K562 (cell line): ENCODE results near the gene IMPA2. TPM values are rescaled to one million over a fixed set of nuclear protein-coding genes. Genes with fewer than 3 reads are reported as not detected.
A peak's percentile ranks its signal among the peaks of the same experiment; 100 is the strongest.

Experiments
- CBX3 ChIP-seq, 2 experiments: IDR thresholded peaks; 1 replicate in 1 of 2; 2 replicates in 1 of 2; pipeline ENCODE4 v1.6.1; 2012; ENCODE audit warnings: inconsistent platforms in 2 of 2, low read length in 2 of 2, borderline replicate concordance in 1 of 2, control low read depth in 1 of 2
- CBX5 ChIP-seq: IDR thresholded peaks from 2 replicates; pipeline ENCODE4 v1.6.1; 2014; ENCODE audit warnings: low read depth, borderline replicate concordance
- CCNT2 ChIP-seq: IDR thresholded peaks from 2 replicates; pipeline ENCODE4 v1.6.1; 2011; ENCODE audit warnings: borderline replicate concordance, low read depth, mild to moderate bottlenecking, moderate library complexity, mixed read lengths, low read length; ENCODE audit not compliant: insufficient read length; ENCODE audit errors: extremely low read depth
- HNRNPLL ChIP-seq: fragments of 200-400 bp; formaldehyde crosslinking; IDR thresholded peaks from 2 replicates; pipeline ENCODE4 v1.6.1; 2017; ENCODE audit warnings: low read length, low read depth, mild to moderate bottlenecking; ENCODE audit not compliant: poor library complexity, severe bottlenecking
- JUN ChIP-seq, 2 experiments: sonication (generic) in 1 of 2; formaldehyde crosslinking in 1 of 2; IDR thresholded peaks; 2 replicates each; pipeline versions ENCODE4 v1.6.1 to v1.8.0; 2012 to 2022; ENCODE audit warnings: borderline replicate concordance in 2 of 2, mild to moderate bottlenecking in 2 of 2, improper control_type of control experiment in 1 of 2, low read depth in 1 of 2, low read length in 1 of 2, missing genetic modification reagents in 1 of 2
- JUND ChIP-seq, 2 experiments: IDR thresholded peaks; 2 replicates in 1 of 2; 3 replicates in 1 of 2; pipeline ENCODE4 v1.6.1; 2011; ENCODE audit warnings: borderline replicate concordance in 2 of 2, low read depth in 2 of 2, low read length in 2 of 2, improper control_type of control experiment in 1 of 2, missing biosample characterization in 1 of 2, missing genetic modification characterization in 1 of 2, missing genetic modification reagents in 1 of 2
- LARP7 ChIP-seq: fragments of 450-650 bp; IDR thresholded peaks from 2 replicates; pipeline ENCODE4 v1.6.1; 2016
- MCM2 ChIP-seq: fragments of 450-650 bp; IDR thresholded peaks from 2 replicates; pipeline ENCODE4 v1.6.1; 2017; ENCODE audit warnings: low read depth, mild to moderate bottlenecking
- NCOA1 ChIP-seq: fragments of 450-650 bp; IDR thresholded peaks from 2 replicates; pipeline ENCODE4 v1.6.1; 2016; ENCODE audit warnings: low read depth
- NR2F6 ChIP-seq: fragments of 450-650 bp; formaldehyde crosslinking; IDR thresholded peaks from 2 replicates; pipeline ENCODE4 v1.4.0; 2020; ENCODE audit warnings: mild to moderate bottlenecking
- PPARD ChIP-seq: fragments of 250-450 bp; sonication (Bioruptor Pico); IDR thresholded peaks from 2 replicates; pipeline ENCODE4 v1.8.0; 2022; ENCODE audit warnings: inconsistent platforms, mild to moderate bottlenecking, moderate library complexity
- SIX5 ChIP-seq, 2 experiments: IDR thresholded peaks; 2 replicates each; pipeline ENCODE4 v1.6.1; 2011; ENCODE audit warnings: low read length in 2 of 2, borderline replicate concordance in 1 of 2, low read depth in 1 of 2, mild to moderate bottlenecking in 1 of 2, moderate library complexity in 1 of 2; ENCODE audit not compliant: insufficient read depth in 1 of 2
- STAT5A ChIP-seq: IDR thresholded peaks from 2 replicates; pipeline ENCODE4 v1.6.1; 2012; ENCODE audit warnings: low read length, inconsistent platforms, borderline replicate concordance
- TAF9B ChIP-seq: fragments of 450-650 bp; IDR thresholded peaks from 2 replicates; pipeline ENCODE4 v1.6.1; 2018; ENCODE audit warnings: mild to moderate bottlenecking; ENCODE audit not compliant: partially characterized antibody
- TRIM24 ChIP-seq, 2 experiments: fragments of 450-650 bp; IDR thresholded peaks; 2 replicates each; pipeline ENCODE4 v1.6.1; 2016
- ZBTB17 ChIP-seq: fragments of 450-650 bp; formaldehyde crosslinking; IDR thresholded peaks from 2 replicates; pipeline ENCODE4 v1.4.0; 2020; ENCODE audit warnings: mild to moderate bottlenecking
- ZNF212 ChIP-seq: fragments of 450-650 bp; formaldehyde crosslinking; IDR thresholded peaks from 2 replicates; pipeline ENCODE4 v1.4.0; 2020; ENCODE audit warnings: mild to moderate bottlenecking
- ZNF232 ChIP-seq: sonication (generic); formaldehyde crosslinking; IDR thresholded peaks from 2 replicates; pipeline ENCODE4 v1.8.0; 2022; ENCODE audit warnings: mild to moderate bottlenecking, missing genetic modification reagents
- polyA plus RNA-seq, 8 experiments: library from polyadenylated mRNA; depleted of rRNA in 4 of 8; stranded (reverse) in 5 of 8; unstranded in 3 of 8; fragments of >200 nt; fragmentation: Nextera tagmentation in 2 of 8; fragmentation: Illumina TruSeq in 1 of 8; extraction: Ambion mirVana in 2 of 8; extraction: Trizol in 1 of 8; gene quantifications; 2 replicates each; pipeline versions ENCODE4 v1.2.1 to v1.2.3, GENCODE V29; 2011 to 2014; ENCODE audit warnings: inconsistent platforms in 1 of 8, missing spikeins in 1 of 8
- total RNA-seq, 7 experiments: library from RNA; depleted of rRNA in 6 of 7; stranded (reverse); fragments of >200 nt in 6 of 7; fragmentation: Illumina TruSeq in 2 of 7; extraction: Trizol in 2 of 7; gene quantifications; 2 replicates each; pipeline versions ENCODE4 v1.2.1 to v1.2.3, GENCODE V29; 2011 to 2021; ENCODE audit warnings: low replicate concordance in 1 of 7
- TF ChIP-seq, protein P1 (sequence below), 2 experiments: fragments of 450-650 bp in 1 of 2; sonication (generic) in 1 of 2; formaldehyde crosslinking in 1 of 2; IDR thresholded peaks in 1 of 2; conservative IDR thresholded peaks in 1 of 2; 2 replicates each; pipeline versions ENCODE4 v1.6.1 to v1.8.1; 2016 to 2023; ENCODE audit warnings: mild to moderate bottlenecking in 2 of 2, moderate library complexity in 2 of 2, inconsistent platforms in 1 of 2, missing genetic modification reagents in 1 of 2
- TF ChIP-seq, protein P2 (sequence below): fragments of 450-650 bp; formaldehyde crosslinking; IDR thresholded peaks from 2 replicates; pipeline ENCODE4 v1.4.0; 2020; ENCODE audit warnings: mild to moderate bottlenecking, moderate library complexity
- TF ChIP-seq, protein P3 (sequence below): fragments of 250-450 bp; sonication (Bioruptor Pico); IDR thresholded peaks from 2 replicates; pipeline ENCODE4 v1.5.0; 2020; ENCODE audit warnings: mild to moderate bottlenecking, borderline replicate concordance

IMPA2 gene
- total and polyA plus RNA-seq, 9 of the 15 experiments (the other 6 are each of a cell fraction or from before 2014, with no cell fraction given) = 0.62 to 11.3 (median 5.7) TPM

DNA sequence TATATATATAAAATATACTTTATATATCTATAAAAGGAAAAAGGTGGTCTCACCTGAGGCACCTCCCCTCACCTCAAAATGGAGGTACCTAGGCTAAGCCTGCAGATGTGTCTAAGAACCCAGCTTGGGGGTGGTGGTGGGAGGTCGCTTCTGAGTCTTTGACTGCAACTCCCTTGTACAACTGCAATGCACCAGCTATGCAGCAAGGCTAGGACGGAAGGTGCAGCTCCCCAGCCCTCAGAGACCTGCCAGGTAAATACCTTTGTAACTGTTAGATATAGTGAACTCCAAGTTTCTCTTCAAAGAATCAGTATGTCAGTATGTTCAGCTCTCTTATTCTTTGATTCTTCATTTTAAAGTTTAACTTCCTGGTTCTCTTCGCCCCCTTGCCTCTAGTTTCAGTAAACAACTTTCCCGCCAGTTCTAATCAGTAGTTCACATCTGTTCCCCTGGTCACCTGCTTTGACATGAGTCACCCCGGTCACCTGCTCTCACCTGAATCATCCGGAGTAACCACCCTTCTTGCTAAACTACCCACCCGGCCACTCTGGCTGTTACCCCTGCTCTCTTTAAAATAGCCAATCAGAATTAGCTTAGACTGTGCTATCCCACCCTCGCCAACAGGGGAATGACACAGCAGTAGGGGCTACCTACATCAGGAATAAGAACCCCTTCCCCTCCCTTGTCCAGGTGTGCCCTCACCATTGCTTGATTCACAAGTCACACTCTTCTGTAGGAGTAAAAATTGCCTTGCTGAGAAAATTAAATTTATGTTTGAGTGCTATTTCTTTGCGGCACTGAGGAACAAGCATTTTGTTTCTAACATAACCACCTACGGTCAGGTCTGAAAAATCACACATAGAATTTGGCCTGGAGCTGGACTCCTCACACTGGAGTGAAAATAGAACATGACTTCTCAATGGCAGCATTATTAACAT is 24.7 kb upstream of the IMPA2 start (continued):
- no peak for TF ChIP-seq STAT5A
- TF ChIP-seq ZNF232 (CRISPR knock-in tag) = no peak
- peak in 1 of 2 experiments; percentile 93; a peak in 2 of 3 replicates for TF ChIP-seq CBX3 (IDR thresholded peaks at IDR 0.05; ENCODE audit: borderline replicate concordance in 1 of 2, low read length in 2 of 2)
- TF ChIP-seq, protein P1, sequence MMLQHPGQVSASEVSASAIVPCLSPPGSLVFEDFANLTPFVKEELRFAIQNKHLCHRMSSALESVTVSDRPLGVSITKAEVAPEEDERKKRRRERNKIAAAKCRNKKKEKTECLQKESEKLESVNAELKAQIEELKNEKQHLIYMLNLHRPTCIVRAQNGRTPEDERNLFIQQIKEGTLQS (IDR thresholded peaks at IDR 0.05) = 0 out of 2 replicates have a peak, but pooled peaks have one; percentile 29
- TF ChIP-seq, protein P1 (CRISPR knock-in tag; conservative IDR thresholded peaks at IDR 0.05) = no peak
- TF ChIP-seq, protein P2, sequence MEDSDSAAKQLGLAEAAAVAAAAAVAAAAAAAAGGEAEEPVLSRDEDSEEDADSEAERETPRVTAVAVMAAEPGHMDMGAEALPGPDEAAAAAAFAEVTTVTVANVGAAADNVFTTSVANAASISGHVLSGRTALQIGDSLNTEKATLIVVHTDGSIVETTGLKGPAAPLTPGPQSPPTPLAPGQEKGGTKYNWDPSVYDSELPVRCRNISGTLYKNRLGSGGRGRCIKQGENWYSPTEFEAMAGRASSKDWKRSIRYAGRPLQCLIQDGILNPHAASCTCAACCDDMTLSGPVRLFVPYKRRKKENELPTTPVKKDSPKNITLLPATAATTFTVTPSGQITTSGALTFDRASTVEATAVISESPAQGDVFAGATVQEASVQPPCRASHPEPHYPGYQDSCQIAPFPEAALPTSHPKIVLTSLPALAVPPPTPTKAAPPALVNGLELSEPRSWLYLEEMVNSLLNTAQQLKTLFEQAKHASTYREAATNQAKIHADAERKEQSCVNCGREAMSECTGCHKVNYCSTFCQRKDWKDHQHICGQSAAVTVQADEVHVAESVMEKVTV (CRISPR knock-in tag) = no peak
- TF ChIP-seq NR2F6 = no peak
- TF ChIP-seq JUND (IDR thresholded peaks at IDR 0.05; ENCODE audit: borderline replicate concordance, low read depth, low read length) = peak; percentile 13; the same call in 1 of the 2 replicates
- no peak for TF ChIP-seq JUND (tag; IDR thresholded peaks at IDR 0.05; ENCODE audit: borderline replicate concordance, low read depth, low read length)
- no peak for TF ChIP-seq ZBTB17 (CRISPR knock-in tag)
- TF ChIP-seq CCNT2 = no peak
- no peak for TF ChIP-seq NCOA1
- no peak for TF ChIP-seq MCM2
- TF ChIP-seq JUN (IDR thresholded peaks at IDR 0.05; ENCODE audit: borderline replicate concordance, low read depth, low read length) = no peak
- TF ChIP-seq JUN (CRISPR knock-in tag; IDR thresholded peaks at IDR 0.05; ENCODE audit: borderline replicate concordance) = no peak
- no peak for TF ChIP-seq LARP7
- no peak for TF ChIP-seq ZNF212
- TF ChIP-seq HNRNPLL = no peak
- TF ChIP-seq CBX5 = peak; percentile 82
- TF ChIP-seq SIX5 (IDR thresholded peaks at IDR 0.05; ENCODE audit: borderline replicate concordance in 1 of 2, insufficient read depth in 1 of 2, low read depth in 1 of 2, low read length in 2 of 2) = no peak
- TF ChIP-seq, protein P3, sequence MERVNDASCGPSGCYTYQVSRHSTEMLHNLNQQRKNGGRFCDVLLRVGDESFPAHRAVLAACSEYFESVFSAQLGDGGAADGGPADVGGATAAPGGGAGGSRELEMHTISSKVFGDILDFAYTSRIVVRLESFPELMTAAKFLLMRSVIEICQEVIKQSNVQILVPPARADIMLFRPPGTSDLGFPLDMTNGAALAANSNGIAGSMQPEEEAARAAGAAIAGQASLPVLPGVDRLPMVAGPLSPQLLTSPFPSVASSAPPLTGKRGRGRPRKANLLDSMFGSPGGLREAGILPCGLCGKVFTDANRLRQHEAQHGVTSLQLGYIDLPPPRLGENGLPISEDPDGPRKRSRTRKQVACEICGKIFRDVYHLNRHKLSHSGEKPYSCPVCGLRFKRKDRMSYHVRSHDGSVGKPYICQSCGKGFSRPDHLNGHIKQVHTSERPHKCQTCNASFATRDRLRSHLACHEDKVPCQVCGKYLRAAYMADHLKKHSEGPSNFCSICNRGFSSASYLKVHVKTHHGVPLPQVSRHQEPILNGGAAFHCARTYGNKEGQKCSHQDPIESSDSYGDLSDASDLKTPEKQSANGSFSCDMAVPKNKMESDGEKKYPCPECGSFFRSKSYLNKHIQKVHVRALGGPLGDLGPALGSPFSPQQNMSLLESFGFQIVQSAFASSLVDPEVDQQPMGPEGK = no peak
- TF ChIP-seq TRIM24 (IDR thresholded peaks at IDR 0.05) = peak; percentile 57 to 71; a peak in 3 of 4 replicates
- no peak for TF ChIP-seq TAF9B
- TF ChIP-seq PPARD (CRISPR knock-in tag) = no peak
